Keratinocyte (primary cell): ENCODE measurements around the gene UBE2D2.

ENCODE experiments used
- CTCF ChIP-seq, 3 experiments: IDR thresholded peaks in 1 of 3; conservative IDR thresholded peaks in 1 of 3; optimal IDR thresholded peaks in 1 of 3; 2 replicates in 2 of 3; 3 replicates in 1 of 3; pipeline versions ENCODE3 to v1.5.1; 2011; ENCODE audit warnings: low read length in 3 of 3, mild to moderate bottlenecking in 3 of 3, moderate library complexity in 2 of 3, control low read depth in 1 of 3, inconsistent platforms in 1 of 3; ENCODE audit not compliant: insufficient read depth in 2 of 3; ENCODE audit errors: extremely low read depth in 1 of 3
- EZH2 ChIP-seq: IDR thresholded peaks from one replicate; pipeline ENCODE4 v1.6.1; 2012; ENCODE audit warnings: inconsistent platforms, mild to moderate bottlenecking, low read length, moderate library complexity

- TF ChIP-seq CTCF (optimal IDR thresholded peaks at IDR 0.05 in 1 of 3, IDR thresholded peaks at IDR 0.05 in 1 of 3, conservative IDR thresholded peaks at IDR 0.05 in 1 of 3; ENCODE audit: extremely low read depth in 1 of 3, insufficient read depth in 2 of 3, low read length in 3 of 3) (no peak), EZH2 (no peak)
These were observed 39.3 kb downstream of the UBE2D2 start for GRCh38 chr5:139600336-139600949.
